Measurements from ENCODE around the gene TMEM141.
A peak's percentile ranks its signal among the peaks of the same experiment; 100 is the strongest.
"Not testable (repeated sequence)": the region's sequence is repeated elsewhere in the genome, so short reads cannot be mapped to it uniquely, and the experiment has no call there.

Gene TMEM141

DNA sequence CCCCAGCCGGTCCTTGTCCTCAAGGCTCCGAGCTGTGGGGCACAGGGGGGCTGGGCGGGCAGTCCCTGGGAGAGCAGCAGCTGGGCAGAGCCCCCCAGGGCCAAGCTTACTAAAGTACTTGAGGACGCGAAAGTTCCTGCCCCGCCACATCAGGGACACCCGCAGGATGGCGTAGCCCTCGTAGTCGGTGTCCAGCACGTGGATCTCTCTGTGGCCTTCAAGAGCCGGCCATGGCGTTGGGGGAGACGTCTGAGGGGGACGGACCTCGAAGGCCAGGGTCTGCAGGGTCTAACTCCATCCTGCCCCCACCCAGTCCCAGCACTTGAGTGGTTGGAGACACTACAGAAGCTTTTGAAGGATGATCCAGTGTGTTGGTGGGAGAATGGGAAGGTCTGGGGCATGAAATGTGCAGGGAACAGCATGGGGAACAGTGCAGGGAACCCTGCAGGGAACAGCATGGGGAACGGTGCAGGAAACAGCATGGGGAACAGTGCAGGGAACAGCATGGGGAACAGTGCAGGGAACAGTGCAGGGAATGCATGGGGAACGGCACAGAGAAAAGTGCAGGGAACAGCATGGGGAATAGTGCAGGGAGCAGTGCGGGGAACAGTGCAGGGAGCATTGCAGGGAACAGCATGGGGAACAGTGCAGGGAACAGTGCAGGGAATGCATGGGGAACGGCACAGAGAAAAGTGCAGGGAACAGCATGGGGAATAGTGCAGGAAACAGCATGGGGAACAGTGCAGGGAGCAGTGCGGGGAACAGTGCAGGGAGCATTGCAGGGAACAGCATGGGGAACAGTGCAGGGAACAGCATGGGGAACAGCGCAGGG lies 35.6 kb upstream of the TMEM141 start:
- not testable (repeated sequence) for DNase-seq

DNA sequence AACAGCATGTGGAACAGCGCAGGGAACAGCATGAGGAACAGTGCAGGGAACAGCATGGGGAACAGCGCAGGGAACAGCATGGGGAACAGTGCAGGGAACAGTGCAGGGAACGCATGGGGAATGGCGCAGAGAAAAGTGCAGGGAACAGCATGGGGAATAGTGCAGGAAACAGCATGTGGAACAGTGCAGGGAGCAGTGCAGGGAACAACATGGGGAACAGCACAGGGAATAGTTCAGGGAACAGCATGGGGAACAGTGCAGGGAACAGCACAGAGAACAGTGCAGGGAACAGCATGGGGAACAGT lies 35.1 kb upstream of the TMEM141 start:
- DNase-seq, result no peak

DNA sequence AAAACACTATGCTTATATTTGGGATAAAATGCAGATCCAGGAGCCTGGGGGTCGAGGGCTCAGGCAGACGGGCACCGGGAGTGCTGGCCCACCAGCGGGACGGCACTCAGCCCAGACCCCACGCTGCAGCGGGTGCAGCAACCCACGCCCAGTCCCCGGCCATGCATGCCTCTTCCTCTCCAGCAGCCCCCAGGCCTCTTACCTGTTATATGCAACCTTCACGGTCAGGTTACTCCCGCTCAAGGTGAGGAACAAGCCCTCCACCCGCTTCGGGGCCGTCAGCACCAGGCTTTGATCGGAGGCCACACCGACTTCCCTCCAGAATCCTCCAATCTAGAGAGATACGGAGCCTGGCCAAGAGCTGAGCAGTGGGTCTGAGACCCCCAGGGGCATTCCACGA lies 34.3 kb upstream of the TMEM141 start:
- no peak for DNase-seq

DNA sequence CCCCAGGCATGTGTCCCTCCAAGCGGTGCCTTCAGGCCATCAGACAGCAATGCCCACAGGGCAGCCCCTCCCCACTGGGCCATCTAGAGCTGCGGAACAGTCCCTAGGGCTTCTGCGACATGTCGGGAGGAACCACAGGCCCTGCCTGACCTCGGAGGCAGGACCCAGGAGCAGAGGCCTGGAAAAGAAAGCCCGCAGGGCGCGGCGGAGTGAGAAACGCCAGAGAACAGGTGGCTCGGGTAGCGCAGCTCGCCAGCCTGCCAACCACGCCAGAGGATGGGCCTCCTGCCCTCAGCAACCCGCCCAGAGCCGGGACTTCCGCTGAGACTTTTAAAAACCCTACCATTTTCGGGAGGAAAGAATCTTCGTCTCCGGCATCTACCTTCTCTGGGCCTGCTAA lies 33.8 kb upstream of the TMEM141 start:
- DNase-seq, result peak; percentile 21

DNA sequence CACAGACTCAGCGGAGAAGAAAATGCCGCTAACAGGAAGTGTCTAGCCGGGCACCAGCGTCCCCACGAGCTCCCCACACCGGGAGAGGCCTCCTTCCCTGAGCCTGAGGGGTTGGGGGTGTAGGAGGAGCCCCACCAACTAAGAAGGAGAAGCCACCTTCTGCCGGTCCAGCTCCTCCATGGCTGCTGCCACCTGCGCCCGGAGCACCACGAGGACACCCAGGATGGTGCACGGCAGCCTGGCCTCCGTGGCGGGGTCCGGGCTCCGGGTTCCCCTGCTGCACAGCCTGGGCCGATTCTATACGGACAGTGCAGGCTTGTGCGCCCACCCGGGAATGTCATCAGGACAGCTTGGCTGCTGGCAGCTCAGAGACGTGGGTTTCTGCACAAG lies 33.4 kb upstream of the TMEM141 start:
- peak; percentile 30 for DNase-seq

GRCh38 chr9:136759001-136759400 lies 32.1 kb upstream of the TMEM141 start:
- DNase-seq, result peak; percentile 17

DNA sequence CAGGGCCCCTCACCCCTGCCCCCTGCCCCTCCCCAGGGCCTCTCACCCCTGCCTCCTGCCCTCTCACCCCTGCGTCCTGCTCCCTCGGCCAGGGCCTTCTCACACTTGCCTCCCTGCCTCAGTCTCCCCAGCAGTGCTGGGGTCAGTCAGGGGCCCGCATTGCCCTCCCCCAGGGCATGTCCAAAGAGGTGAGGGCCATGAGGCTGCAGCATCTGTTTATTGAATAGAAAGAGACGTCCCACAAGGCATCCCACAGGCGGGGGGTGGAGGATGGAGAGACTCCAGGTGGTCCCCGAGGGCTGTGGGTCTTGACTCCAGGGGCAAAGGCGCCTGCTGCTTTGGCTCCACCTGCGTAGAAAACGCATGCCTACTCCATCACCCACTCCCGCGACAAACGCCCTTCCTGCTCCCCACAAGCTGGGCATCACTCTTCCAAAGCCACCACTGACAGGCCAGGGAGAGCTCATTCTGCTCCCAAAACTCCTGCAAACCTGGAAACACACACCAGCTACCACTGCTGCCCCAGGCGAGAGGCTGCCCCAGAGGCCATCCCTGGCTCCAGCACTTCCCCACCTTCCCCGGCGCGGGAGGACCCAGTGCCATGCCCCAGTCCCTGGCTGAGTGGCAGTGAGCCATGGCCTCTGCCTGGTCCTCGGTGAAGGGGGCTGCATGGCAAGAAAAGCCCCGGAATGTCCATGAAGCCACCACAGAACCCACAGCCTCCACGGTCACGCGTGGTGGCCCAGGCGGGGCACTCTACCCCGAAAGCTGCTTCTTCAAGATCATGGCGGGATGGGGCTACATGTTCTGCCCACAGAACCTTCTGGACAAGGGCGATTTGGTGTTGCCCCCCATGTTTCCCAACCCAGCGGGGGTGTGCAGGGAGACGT lies 31.5 kb upstream of the TMEM141 start:
- DNase-seq, result no peak

DNA sequence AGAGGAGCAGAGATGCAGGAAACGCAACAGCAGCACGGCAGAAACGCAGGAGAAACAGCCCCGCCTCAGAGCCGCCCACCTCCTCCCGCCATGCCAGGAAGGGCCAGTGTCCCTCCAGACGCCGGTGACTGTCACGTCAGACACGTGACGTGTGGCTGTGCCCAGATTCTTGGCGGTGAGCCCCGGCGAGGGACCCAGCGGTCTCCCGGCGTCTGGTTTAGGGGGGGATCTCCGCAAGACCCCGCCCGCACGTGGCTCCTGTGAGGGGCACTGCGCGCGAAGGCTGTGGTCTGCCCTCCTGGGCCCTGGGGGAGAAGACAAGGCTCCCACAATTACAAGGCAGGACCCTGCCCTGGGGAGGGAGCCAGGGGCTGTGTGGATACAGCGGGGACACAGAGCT lies 30.7 kb upstream of the TMEM141 start:
- no peak for DNase-seq

DNA sequence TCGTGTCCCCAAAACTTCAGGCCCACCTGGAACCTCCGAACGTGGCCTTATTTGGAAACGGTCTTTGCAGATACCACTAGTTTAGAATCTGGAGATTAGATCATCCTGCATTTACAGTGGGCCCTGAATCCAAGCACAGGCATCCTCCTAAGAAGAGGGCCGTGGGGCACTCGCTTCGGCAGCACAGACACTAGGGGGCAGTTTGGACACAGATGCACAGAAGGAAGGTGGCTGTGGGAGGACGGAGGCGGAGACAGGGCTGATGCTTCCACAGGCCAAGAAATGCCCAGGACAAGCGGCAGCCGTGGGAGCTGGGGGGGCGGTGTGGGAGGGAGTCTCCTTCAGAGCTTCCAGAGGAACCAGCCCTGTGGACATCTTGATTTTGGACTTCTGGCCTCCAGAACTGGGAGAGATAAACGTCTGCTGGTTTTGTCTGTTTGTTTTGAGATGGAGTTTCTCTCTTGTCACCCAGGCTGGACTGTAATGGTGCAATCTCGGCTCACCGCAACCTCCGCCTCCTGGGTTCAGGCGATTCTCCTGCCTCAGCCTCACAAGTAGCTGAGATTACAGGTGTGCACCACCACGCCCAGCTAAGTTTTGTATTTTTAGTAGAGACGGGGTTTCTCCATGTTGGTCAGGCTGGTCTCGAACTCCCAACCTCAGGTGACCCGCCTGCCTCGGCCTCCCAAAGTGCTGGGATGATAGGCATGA lies 30.2 kb upstream of the TMEM141 start:
- DNase-seq, result not testable (repeated sequence)

DNA sequence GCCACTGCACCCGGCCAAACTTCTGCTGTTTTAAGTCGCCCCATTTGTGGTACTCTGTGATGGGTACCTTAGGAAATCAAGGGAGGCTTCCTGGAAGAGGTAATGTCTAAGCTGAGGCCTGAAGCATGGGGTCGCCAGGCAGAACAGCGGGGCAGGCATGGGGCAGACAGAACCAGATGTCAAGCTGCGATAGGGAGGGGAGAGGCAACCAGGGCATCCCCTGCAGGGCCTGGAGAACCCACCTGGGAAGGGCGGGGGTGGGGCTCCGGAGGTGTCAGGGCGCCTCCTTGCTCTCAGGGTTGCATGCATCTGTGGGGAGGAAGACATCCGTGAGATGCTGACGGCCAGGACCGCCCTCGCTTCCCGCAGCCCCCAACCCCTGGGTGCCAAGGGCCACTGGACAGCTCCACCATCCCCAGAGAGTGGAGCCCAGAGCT lies 29.6 kb upstream of the TMEM141 start:
- no peak for DNase-seq

- peak; percentile 25 for DNase-seq
These were observed 28.9 kb upstream of the TMEM141 start for GRCh38 chr9:136762221-136762691.

DNA sequence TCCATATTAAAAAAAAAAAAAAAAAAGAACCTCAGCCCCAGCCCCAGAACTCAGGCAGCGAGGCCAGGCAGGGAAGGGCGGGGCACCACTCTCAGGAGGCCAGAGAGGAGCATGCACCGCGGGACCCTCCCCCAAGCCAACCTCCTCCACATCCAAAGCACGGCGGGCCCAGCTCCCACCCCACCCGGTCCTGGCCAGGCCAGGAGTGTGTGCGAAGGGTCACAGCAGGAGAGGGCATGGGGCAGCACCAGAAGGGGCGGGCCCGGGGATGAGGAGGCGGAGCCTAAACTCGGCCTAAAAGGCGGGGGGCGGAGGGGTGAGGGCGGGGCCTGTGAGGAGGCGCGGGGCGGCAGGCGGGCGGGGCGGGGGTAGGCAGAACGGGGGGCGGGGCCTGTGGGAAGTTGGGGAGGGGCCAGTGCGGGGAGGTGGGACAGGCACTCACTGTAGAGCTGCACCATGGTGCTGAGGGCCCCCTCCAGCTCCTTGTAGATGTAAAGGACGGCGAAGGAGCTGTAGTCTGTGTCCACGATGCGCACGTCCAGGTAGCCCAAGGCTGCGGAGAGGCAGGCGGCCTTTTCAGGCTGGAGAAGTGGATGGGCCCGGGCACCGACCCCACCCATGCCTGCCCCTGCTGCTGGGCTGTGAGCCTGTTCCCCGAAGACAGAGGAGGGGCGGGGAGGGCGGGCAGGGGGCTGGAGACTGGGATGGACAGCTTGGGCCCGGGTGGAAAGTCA lies 28.1 kb upstream of the TMEM141 start:
- peak; percentile 59 for DNase-seq

DNA sequence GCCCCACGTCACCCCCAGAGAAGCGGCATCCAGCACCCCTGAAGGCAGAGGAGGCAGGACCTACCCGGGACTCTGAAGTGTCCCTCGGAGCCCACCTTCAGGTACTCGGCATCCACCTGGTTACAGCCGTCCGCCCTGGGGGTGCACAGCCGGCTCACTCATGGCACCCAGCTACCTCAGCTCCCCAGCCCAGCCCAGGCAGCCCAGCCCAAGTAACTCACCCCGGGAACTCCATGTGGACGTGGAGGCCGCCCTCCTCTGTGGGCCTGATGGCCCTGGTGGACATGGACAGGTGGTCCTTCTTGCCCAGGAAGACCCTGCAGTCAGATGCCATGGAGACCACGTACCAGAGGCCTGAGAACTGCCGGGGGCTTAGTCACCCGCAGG lies 27.5 kb upstream of the TMEM141 start:
- no peak for DNase-seq

GRCh38 chr9:136764301-136764891 lies 26.7 kb upstream of the TMEM141 start, which contains the start of gene LCN15:
Gene LCN15 (minus strand): TSS chr9:136764518. CDS start chr9:136764488, 30 bp downstream.
- DNase-seq, result no peak

DNA sequence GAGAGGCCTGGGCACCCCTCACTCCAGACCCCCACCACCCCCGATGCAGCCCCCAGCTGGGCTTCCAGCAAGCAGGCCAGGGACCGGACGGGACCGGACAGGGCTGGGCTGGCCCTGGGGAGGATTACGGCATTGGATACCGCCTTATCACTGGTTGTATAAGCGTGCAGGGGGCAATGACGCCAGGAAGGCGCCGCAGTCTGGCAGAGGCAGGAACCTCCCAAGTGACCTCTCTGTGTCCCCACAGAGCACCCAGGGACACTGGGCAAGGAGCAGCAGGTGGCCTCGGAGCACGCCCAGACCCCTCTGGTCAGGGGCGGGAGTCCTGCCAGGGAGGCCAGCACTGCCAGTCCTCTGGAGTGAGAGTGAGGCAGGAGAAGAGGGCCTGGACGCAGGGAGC lies 26.1 kb upstream of the TMEM141 start:
- no peak for DNase-seq

DNA sequence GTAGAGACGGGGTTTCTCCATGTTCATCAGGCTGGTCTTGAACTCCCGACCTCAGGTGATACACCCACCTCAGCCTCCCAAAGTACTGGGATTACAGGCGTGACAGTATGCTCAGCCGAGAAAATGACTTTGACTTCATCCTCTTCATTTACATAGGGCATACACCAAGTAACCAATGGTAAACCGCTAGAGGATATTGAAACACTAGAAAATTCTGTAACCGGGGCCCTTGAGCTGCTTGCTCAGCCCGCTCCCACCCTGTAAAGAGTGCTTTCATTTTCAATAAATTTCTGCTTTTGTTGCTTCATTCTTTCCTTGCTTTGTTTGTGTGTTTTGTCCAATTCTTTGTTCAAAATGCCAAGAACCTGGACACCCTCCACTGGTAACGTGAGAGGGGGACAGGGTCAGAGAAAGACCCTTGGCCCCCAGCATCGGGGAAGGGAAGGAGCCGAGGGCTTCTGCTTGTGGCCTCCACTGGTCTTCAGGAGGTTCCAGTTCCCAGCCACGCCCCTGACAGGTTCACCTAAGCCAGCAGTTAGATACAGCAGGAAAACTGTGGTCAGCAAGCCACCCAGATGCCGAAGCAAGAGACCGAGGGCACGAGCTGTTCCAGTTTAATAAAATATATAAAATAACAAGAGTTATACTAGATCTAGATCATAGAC lies 25.3 kb upstream of the TMEM141 start:
- DNase-seq, result not testable (repeated sequence)

GRCh38 chr9:136766410-136767120 lies 24.6 kb upstream of the TMEM141 start:
- DNase-seq, result peak; percentile 62

DNA sequence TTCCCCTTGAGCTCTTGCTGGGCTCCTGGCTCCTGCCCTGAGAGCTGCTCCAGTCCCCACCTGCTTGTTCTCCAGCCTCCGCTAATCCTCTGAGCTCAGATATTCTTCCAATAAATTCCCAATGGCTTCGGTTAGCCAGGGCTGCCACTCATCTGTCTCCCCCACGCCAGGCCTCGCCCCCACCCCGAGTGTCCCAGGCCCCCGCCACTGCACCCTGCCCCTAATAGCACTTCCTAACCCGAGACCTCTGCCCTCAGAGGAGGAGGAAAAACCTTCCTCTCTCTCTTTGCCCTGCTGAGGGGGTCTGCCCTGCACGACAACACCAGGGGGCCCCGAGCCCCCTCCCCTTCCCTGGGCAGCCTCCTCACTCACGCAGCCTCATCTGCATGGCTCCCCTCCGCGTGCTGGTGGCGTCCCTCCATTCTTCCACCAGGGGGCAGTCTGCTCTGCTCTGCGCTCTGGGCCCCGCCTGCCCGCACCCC lies 21.4 kb upstream of the TMEM141 start:
- peak; percentile 69 for DNase-seq

- peak; percentile 17 for DNase-seq
These were observed 19.2 kb upstream of the TMEM141 start for GRCh38 chr9:136771907-136772415.

GRCh38 chr9:136773386-136774044 lies 17.6 kb upstream of the TMEM141 start:
- peak; percentile 33 for DNase-seq
